ENCODE results near the gene CAMTA2.

Gene CAMTA2

GRCh38 chr17:5003214-5003867 lies 15.9 kb upstream of the CAMTA2 start:
- H3K27ac ChIP-seq = no peak overlapping the region
- H3K4me3 ChIP-seq = no peak overlapping the region

- no peak overlapping the region for H3K4me3 ChIP-seq
- H3K27ac ChIP-seq = no peak overlapping the region
Measured at GRCh38 chr17:5002121-5002788, 14.8 kb upstream of the CAMTA2 start.

GRCh38 chr17:5000237-5000639 lies 12.8 kb upstream of the CAMTA2 start:
- peak overlapping the region in 5 of 21 experiments; percentile 29 to 94 (median 38) for H3K27ac ChIP-seq
- no peak overlapping the region for H3K4me3 ChIP-seq

- peak overlapping the region in 12 of 21 experiments; percentile 29 to 94 (median 90) for H3K27ac ChIP-seq
- H3K4me3 ChIP-seq = peak overlapping the region in 4 of 7 experiments; percentile 71 to 95 (median 88)
Measured at GRCh38 chr17:4999430-5000093, 12.1 kb upstream of the CAMTA2 start.

- peak overlapping the region; percentile 71 to 95 (median 89) for H3K4me3 ChIP-seq
- H3K27ac ChIP-seq = peak overlapping the region in 20 of 21 experiments; percentile 52 to 97 (median 90)
Measured at GRCh38 chr17:4998732-4999429, 11.4 kb upstream of the CAMTA2 start.

GRCh38 chr17:4998027-4998731 lies 10.7 kb upstream of the CAMTA2 start:
- Histone ChIP-seq H3K4me3 (peak overlapping the region; percentile 71 to 95 (median 89)), H3K27ac (peak overlapping the region; percentile 52 to 97 (median 90))

GRCh38 chr17:4997302-4998026 lies 10.0 kb upstream of the CAMTA2 start, which contains the start of the genes INCA1 and KIF1C:
TSS of gene INCA1 (minus strand) at chr17:4997522. CDS start at chr17:4994437, 3,085 bp downstream.
TSS of gene KIF1C (plus strand) at chr17:4997950. CDS start at chr17:5000247, 2,297 bp downstream.
- H3K4me3 ChIP-seq = peak within 1 kb of the TSS; percentile 71 to 95 (median 89)

GRCh38 chr17:4994081-4994595 lies 6.7 kb upstream of the CAMTA2 start:
- Histone ChIP-seq H3K27ac (no peak overlapping the region), H3K4me3 (no peak overlapping the region)

More at GRCh38 chr17:4997302-4998026, 10.0 kb upstream of the CAMTA2 start, which contains the start of the genes INCA1 and KIF1C:
- H3K27ac ChIP-seq = peak within 1 kb of the TSS; percentile 52 to 97 (median 90)

GRCh38 chr17:4987767-4988567 lies 492 bp upstream of the CAMTA2 start:
- H3K27ac ChIP-seq = peak overlapping the region; percentile 43 to 99 (median 95)
- peak overlapping the region; percentile 74 to 99 (median 95) for H3K4me3 ChIP-seq

- Histone ChIP-seq H3K27ac (peak overlapping the region; percentile 43 to 99 (median 95)), H3K4me3 (peak overlapping the region; percentile 74 to 99 (median 95))
Measured at GRCh38 chr17:4986403-4986802, 1.1 kb downstream of the CAMTA2 start.

- no peak overlapping the region for H3K4me3 ChIP-seq
- no peak overlapping the region for H3K27ac ChIP-seq
Measured at GRCh38 chr17:4982305-4982704, 5.2 kb downstream of the CAMTA2 start.

GRCh38 chr17:4980644-4981216 lies 6.7 kb downstream of the CAMTA2 start:
- peak overlapping the region in 2 of 21 experiments; percentile 14 to 61 for H3K27ac ChIP-seq

GRCh38 chr17:4978726-4979125 lies 8.7 kb downstream of the CAMTA2 start:
- H3K4me3 ChIP-seq = no peak overlapping the region
- peak overlapping the region in 4 of 21 experiments; percentile 3 to 62 (median 50) for H3K27ac ChIP-seq

More at GRCh38 chr17:4980644-4981216, 6.7 kb downstream of the CAMTA2 start:
- no peak overlapping the region for H3K4me3 ChIP-seq

- H3K27ac ChIP-seq = no peak overlapping the region
Measured at GRCh38 chr17:4974115-4974670, 13.3 kb downstream of the CAMTA2 start.

GRCh38 chr17:4973256-4974114 lies 14.0 kb downstream of the CAMTA2 start:
- H3K27ac ChIP-seq = peak overlapping the region in 1 of 21 experiments; percentile 3

More at GRCh38 chr17:4974115-4974670, 13.3 kb downstream of the CAMTA2 start:
- no peak overlapping the region for H3K4me3 ChIP-seq

GRCh38 chr17:4972752-4973151 lies 14.7 kb downstream of the CAMTA2 start:
- Histone ChIP-seq H3K4me3 (no peak overlapping the region), H3K27ac (peak overlapping the region in 1 of 21 experiments; percentile 6)

More at GRCh38 chr17:4973256-4974114, 14.0 kb downstream of the CAMTA2 start:
- H3K4me3 ChIP-seq = no peak overlapping the region

Measured in skin epidermis (tissue), 12 donors.